Medulla oblongata (tissue), 1 donor: Measurements from ENCODE around the gene ITGA3.

ENCODE experiments used
- DNase-seq: peaks from one replicate; pipeline ENCODE4 v3.0.0-alpha.2; 2015; ENCODE audit errors: extremely low spot score

Gene ITGA3

GRCh38 chr17:50110591-50111349 is 54.9 kb downstream of the ITGA3 start:
- DNase-seq: no peak

GRCh38 chr17:50111673-50112655 is 56.1 kb downstream of the ITGA3 start:
- DNase-seq: peak; percentile 70

GRCh38 chr17:50112694-50113093 is 56.8 kb downstream of the ITGA3 start:
- peak; percentile 21 for DNase-seq

- no peak for DNase-seq
These were observed 57.9 kb downstream of the ITGA3 start for GRCh38 chr17:50113624-50114320.

GRCh38 chr17:50114401-50114800 is 58.5 kb downstream of the ITGA3 start:
- DNase-seq: no peak

- peak; percentile 66 for DNase-seq
These were observed 59.0 kb downstream of the ITGA3 start for GRCh38 chr17:50114849-50115357.

GRCh38 chr17:50115756-50116155 is 59.8 kb downstream of the ITGA3 start:
- no peak for DNase-seq

- no peak for DNase-seq
These were observed 61.5 kb downstream of the ITGA3 start for GRCh38 chr17:50117202-50118051.

GRCh38 chr17:50118076-50118827 is 62.3 kb downstream of the ITGA3 start:
- no peak for DNase-seq

- no peak for DNase-seq
These were observed 62.9 kb downstream of the ITGA3 start for GRCh38 chr17:50118828-50119218.

- no peak for DNase-seq
These were observed 64.8 kb downstream of the ITGA3 start for GRCh38 chr17:50120475-50121253.

- DNase-seq: no peak
These were observed 67.0 kb downstream of the ITGA3 start for GRCh38 chr17:50122945-50123344.

- no peak for DNase-seq
These were observed 67.9 kb downstream of the ITGA3 start for GRCh38 chr17:50123649-50124349.

GRCh38 chr17:50125420-50125997 is 69.6 kb downstream of the ITGA3 start:
- no peak for DNase-seq

- DNase-seq: no peak
These were observed 71.9 kb downstream of the ITGA3 start for GRCh38 chr17:50127697-50128361.

- no peak for DNase-seq
These were observed 72.8 kb downstream of the ITGA3 start for GRCh38 chr17:50128441-50129352.

GRCh38 chr17:50129353-50129727 is 73.4 kb downstream of the ITGA3 start:
- DNase-seq: no peak
